Measurements from ENCODE around the gene LPGAT1.
"Not testable (repeated sequence)": the region's sequence is repeated elsewhere in the genome, so short reads cannot be mapped to it uniquely, and the experiment has no call there.

Gene LPGAT1, protein sequence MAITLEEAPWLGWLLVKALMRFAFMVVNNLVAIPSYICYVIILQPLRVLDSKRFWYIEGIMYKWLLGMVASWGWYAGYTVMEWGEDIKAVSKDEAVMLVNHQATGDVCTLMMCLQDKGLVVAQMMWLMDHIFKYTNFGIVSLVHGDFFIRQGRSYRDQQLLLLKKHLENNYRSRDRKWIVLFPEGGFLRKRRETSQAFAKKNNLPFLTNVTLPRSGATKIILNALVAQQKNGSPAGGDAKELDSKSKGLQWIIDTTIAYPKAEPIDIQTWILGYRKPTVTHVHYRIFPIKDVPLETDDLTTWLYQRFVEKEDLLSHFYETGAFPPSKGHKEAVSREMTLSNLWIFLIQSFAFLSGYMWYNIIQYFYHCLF

DNA sequence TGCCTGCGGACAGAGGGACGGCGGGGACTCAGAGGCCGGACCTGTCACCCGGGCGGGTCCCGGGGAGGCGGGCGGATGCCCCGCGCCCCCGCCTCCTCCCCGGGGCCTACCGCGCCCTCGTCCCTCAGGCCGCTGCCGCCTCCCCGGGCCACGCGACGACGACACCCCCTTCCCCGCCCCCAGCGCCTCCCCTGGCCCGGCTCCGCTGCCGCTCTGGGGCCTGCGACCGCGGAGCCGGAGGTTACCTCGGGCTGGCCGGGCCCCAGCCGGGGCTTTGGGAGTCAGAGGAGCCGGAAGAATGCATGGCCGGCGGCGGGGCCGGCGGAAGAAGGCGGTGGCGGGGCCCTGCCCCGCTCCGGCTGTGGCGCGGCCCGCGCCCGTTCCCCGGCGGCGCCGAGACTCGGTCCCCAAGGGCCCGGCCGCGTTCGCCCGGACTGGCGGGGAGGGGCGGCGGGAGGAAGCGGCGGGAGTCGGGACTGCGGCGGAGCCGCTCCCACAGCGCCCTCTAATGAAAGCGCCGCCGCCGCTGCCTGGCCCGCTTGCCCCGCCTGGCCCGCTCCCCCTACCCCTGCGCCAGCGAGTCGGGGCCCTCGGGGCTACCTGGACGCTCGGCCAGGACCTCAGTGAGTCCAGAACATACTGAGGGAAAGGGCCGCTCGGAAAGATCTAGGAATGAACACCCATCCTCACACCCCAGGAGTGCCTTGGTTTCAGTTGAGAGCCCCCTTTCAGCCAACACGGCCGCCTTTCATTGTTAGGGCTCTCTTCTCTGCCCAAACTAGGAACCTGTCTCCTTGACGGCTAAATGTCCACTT, at the start of gene LPGAT1:
Gene LPGAT1, minus strand, starts transcription at position 436 of the 815 bp plus-strand sequence. CDS start 1,467 bp downstream, outside the sequence.
- DNase-seq (ENCODE audit: low spot score) = peak; percentile 85

DNA sequence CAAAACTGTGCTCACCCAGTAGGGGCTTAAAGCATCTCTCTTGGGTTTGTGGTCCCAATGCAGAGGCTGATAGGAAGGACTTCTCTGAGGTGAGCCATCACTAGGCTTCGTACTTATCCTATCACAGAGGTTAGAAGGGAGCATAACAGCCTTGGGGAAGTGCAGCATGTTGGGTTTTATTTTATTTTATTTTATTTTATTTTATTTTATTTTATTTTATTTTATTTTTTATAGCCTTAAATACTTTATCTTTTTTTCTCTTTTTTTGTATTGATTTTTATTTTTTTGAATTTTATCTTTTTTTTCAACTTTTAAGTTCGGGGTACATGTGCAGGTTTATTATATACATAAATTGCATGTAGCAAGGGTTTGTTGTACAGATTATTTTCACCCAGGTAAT, 48.9 kb upstream of the LPGAT1 start:
- no peak for DNase-seq (ENCODE audit: low spot score)

DNA sequence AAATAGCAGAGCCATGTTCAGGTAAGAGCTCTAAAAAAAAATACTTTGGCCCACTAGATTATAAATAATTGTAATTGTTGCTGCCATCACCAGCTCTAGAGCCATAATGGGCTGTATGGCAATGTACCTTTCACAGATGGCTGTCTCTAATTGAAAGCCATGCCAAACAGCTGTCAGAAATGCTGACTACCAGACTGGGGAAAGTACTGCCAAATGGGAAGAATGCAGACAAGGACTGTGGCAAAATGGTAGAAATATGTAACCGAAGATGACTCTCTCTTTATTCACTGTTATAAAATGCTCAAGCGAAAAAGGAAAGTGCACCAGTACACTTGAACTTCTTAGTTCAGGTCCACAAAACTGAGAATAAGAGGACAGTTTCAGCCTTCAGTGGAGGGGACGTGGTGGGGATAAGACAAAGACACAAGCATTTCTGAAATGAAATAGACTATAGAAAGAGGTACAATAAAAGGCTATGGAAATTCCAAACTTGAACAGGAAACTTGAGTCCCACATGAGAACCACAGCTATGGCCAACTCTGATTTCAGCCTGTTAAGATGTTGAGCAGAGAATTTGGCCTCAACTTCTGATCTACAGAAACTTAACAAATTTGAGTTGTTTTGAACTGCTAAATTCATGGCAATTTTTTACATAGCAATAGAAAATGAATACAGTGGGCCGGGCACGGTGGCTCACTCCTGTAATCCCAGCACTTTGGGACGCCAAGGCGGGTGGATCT, 46.5 kb upstream of the LPGAT1 start:
- DNase-seq (ENCODE audit: low spot score) = no peak

DNA sequence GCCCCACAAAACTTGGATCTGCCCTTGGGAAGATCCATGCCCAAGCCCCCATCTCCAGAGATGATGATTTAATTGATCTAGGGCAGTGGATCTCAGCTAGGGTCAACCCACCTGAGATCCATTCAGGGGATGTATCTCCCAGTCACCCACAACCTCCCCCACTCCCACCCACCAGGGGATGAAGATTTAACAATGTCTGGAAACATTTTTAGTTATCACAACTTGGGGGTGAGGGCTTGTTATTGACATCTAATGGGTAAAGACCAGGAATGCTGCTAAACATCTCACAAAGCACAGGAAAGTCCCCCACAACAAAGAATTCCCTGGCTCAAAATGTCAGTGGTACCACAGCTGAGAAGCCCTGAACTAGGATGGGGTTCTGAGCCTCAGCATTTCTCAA, 45.0 kb upstream of the LPGAT1 start:
- DNase-seq (ENCODE audit: low spot score) = no peak

DNA sequence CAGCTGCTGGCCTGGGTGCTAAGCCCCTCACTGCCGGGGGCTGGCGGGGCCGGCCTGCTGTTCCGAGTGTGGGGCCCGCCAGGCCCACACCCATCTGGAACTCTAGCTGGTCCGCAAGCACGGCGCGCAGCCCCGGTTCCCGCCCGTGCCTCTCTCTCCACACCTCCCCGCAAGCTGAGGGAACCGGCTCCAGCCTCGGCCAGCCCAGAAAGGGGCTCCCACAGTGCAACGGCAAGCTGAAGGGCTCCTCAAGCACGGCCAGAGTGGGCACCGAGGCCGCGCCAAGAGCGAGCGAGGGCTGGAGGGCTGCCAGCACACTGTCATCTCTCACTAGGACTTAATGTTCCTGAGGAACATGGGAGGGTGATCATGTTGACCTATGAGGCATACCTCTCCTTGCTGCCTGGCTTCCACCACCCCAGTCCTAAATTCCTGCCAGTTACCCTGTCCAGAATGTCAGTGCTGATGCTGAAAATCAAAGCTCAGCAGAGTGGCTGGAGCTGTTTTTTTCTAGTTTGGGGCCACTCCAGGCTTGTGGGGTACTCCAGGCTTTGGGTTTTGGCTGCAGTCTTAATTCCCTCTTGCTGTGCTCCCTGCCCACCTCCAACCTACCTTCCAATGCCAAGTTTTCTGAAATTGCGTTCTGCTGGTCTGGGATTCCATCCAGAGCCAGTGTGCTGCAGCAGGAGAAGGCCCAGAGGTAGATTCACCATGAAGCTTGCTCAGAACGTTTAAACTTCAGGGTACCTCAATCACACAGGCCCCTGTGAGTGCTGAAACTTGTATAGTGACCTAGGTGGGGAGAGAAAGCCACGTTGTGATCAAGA, 44.2 kb upstream of the LPGAT1 start:
- no peak for DNase-seq (ENCODE audit: low spot score)

DNA sequence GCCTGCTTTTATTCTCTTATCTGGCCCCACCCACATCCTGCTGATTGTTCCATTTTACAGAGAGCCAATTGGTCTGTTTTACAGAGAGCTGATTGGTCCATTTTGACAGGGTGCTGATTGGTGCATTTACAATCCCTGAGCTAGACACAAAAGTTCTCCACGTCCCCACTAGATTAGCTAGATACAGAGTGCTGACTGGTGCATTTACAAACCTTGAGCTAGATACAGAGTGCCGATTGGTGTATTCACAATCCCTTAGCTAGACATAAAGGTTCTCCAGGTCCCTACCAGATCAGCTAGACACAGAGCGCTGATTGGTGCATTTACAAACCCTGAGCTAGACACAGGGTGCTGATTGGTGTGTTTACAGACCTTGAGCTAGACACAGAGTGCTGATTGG, 43.2 kb upstream of the LPGAT1 start:
- not testable (repeated sequence) for DNase-seq (ENCODE audit: low spot score)

DNA sequence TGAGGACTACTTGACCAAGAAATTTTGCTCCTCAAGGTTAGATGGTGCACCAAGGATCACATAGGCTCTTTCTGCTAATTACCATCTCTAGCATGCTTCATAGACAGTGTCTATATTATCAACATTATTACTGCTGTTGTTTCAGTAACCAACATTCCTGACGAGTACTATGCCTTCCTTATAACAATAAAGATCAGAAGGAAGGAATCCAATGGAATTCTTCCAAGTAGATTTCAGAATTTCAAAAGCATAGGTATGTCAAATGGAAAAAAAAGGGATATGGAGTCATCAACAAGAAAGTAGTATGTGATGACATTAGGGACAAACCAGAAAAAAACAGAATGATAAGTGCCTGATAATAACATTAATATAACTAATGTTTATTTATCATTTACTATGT, 39.6 kb upstream of the LPGAT1 start:
- DNase-seq (ENCODE audit: low spot score) = no peak

DNA sequence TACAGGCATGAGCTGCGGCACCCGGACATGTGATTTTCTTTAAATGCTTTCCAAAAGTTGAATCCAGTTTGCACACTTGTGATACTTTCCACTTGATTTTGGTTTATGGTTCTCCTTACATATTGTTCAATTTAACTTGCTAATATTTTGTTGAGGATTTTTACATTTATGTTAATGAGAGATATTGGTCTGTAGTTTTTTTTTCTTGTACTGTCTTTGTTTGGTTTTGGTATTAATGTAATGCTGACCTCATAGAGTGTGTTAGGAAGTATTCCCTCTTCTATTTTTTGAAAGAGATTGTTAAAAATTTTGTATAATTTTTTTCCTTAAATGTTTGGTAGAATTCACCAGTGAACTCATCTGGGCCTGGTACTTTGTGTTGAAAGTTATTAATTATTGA, 34.6 kb upstream of the LPGAT1 start:
- no peak for DNase-seq (ENCODE audit: low spot score)

DNA sequence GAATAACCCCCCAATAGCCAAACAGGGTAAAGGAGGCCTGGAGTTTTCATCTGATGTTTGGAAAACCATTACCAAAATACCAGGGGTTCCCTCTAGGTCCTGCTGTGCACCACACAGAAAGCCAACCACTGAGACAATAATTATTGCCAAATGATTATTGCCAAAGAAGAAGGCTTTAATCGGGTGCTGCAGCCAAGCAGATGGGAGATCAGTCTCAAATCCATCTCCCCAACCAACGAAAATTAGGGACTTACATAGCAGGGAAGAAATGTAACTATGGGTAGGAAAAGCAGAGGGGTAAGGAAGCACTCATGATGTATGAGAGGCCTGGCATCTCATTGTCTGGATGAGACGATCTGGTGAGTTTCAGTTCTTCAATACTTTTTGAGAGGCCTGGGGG, 28.8 kb upstream of the LPGAT1 start:
- DNase-seq (ENCODE audit: low spot score) = no peak

DNA sequence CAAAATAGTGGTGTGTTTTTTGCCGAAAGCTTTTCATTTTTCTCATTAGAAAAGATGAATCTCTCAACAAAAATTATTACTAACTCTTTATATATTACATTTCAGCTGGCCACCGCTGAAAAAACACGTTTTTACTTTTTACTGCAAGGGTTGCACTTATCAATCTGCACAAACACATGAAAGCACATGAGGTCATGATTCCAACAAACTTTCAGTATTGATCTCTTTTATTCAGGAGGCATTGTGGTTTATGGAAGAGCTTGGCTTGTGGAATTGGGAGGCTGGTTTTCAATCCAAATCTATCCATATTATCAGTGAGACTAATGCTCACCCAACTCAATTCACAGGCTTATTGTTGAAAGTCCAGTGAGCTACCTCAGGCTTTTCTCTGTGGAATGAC, 20.6 kb upstream of the LPGAT1 start:
- no peak for DNase-seq (ENCODE audit: low spot score)

DNA sequence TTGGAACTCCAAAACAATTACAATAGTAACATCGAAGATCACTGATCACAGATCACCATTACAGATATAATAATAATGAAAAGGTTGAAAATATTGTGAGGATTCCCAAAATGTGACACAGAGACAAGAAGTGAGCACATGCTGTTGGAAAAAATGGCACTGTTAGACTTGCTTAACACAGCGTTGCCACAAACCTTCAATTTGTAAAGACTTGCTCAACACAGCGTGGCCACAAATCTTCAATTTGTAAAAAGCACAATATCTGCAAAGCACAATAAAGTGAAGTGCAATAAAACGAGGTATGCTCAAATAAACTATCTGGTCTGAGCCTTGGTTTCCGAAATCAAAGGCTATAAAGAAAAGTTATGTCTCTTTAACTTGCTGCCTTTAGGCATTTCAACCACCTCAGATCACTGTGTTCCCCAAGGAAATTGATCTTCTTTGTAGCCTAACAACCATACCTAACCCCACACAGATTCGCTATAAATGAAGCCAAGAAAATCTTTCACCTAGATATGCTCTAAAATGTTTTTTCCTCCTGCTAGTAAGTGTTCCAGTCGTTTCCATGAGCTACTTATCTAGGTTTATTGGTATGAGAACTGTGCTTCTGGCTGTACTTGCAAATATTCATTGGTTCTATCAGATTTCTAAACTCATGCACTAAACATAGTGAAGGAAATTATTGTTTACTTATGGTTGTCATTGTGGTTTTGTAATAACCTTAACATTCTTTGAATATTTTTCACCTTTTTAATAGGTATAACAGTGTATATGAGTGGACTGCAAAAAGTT, 13.1 kb upstream of the LPGAT1 start:
- no peak for DNase-seq (ENCODE audit: low spot score)

DNA sequence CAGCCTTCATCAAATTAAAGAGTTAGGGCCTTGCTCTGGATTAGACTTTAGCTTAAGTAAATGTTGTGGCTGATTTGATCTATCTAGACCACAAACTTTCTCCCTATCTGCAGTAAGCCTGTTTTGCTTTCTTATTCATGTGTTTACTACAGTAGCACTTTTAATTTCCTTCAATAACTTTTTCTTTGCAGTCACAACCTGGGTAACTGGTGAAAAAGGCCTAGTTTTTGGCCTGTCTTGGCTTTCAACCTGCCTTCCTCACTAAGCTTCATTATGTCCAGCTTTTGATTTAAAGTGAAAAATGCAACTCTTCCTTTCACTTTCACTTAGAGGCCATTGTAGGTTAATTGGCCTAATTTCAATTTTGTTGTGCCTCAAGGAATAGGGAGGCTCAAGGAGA, 12.5 kb upstream of the LPGAT1 start:
- DNase-seq (ENCODE audit: low spot score) = no peak

DNA sequence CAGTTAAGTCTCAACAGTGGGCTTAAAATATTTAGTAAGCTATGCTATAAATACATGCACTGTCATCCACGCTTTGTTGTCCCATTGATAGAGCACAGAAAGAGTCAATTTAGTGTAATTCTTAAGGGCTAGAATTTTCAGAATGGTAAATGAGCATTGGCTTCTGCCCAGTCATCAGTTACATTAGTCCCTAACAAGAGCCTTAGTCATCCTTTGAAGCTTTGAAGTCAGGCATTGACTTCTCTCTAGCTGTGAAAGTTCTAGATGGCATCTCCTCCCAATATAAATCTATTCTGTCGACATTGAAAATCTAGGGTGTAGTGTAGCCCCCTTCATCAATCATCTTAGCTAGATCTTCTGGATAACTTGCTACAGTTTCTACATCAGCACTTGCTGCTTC, 12.0 kb upstream of the LPGAT1 start:
- DNase-seq (ENCODE audit: low spot score) = no peak

DNA sequence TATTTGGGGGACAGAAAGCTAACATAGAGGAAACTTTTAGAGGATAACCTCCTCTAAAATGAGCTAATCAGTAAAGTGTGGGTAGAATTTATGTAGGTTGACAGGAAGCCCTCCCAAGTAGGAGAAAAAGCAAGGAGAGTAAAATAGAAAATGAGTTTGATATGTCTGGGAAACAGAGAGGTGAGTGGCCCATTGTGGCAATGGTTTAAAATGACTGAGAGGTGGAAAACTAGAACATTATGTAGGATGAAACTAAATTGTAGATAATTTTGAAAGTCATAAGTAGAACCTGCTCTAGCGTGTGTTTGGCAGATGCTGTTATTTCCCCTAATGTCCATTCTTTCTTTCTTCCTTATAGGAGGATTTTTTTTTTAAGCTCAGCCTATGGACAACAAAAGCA, 8.5 kb upstream of the LPGAT1 start:
- DNase-seq (ENCODE audit: low spot score) = no peak

DNA sequence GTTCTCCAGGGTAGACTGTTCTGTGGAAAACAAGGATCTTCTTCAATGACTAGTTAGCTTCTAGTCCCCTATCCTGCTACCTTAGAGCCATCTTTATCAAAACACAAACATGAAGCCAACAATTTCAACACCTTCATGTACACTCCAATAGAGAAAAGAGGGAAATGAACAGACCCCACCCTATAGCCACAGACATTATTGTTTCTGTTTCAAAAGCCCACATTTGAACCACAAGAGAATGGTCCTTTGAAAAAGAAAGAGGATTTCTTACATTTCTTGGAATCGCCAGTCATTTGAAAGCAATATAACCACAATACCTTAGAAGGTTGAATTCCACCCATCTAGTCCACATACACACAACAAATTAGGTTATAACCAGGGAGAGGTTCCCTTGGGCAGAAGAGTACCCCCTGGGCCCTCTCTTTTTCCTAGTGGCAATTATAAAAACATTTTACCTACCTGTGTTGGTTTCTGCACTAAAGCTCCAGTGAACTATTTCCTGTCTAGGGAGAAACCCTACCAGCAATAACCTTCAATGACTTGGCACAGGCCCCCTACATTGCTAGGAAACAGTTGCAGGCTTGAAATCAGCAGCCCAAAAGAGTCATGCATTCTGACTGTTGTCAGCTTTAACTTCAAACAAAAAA, 2.7 kb upstream of the LPGAT1 start:
- no peak for DNase-seq (ENCODE audit: low spot score)

DNA sequence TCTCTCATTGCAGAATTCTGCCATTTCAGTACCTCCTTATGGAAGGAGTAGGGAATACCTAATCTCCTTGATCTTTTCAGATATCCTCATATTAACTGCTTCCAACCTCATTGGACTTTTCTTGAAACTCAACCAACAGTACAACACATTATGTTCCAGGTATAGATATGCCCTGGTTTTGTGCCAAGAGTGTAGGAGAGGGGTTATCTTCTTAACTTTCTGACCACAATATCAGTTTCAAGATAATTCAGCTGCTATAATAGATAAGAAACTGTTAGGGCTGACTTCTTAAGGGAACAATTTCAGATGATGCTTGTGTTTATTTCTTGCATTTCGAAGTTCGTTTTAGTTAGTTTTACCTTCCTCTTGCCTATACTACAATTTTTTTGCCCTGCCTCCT, 2.1 kb upstream of the LPGAT1 start:
- no peak for DNase-seq (ENCODE audit: low spot score)

DNA sequence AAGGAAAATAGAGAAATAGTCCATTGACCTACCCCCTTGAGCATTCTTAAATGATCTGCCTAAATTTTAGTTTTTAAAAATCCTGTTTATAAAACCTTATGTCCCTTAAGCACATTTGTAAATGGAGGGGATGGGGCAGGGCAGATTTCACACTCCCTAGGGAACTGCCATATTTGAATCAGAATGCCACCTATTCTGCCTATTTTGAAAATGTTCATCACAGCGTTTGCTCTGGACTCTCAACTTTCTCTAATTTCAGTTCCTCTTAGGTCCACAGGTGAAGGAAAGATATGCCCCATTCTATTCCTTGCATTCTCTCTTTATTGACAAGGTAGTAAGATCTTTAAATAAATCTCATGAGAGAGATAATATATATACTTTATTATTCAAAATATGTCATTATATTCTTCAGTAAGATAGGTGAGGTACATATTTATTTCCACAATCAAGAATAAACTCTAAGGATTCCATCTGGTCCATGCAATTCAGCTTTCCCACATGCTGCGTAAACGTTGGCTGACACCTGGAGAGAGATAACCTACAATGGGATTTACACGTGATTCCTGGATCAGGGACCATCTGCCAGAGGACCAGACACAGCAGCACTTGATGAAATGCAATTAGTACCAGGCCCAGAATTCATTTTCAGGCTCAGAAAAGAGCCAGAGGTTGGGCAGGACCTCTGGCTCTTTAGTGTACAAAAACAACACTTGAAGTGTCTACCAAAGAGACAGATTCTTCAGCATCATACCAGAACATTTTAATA, 1.2 kb upstream of the LPGAT1 start:
- DNase-seq (ENCODE audit: low spot score) = no peak

DNA sequence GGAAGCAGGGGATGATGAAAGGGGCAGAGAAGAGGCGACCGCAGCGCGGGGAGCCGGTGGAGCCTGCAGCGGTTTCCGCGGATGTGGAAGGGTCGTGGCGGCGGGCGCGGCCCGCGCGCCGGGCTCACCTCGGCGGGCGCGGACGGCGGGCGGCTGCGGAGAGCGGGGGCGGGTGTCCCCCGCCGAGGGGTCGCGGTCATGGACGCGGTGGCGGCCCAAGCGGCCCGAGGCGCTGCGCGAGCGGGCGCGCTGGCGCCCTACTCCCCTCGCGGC, 572 bp downstream of the LPGAT1 start:
- peak; percentile 4 for DNase-seq (ENCODE audit: low spot score)

DNA sequence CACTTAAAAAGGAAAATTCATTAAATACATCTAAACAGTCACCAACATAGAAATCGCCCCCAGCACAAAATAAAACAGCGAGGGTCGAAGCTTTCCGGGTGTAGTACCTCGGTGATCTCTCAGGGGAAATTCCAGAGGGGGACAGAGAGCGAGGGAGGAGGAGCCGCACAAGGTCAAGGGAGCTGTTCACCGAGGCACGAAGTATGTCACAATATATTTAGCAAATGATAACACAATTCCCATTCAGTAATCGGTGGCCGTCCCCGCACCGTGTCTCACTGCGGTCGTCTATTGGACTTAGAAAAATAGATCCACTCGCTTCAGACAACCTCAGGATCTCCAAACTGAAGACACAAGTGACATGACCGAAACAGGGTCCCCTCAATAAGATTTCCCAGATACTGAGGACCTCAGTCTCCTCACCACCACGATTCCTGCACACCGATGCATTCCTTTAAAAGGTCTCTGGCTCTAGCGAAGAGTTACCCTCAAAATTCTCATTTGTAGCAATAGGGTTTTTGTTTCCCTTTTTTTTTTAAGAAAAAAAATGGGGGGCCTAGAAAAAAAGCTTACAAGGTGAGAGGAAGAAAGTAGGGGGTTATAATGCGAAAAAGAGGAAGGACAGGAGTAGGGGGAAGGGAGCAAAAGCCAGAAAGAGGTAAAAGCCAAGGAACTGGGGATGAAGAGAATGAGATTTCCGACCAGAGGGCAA, 1.1 kb downstream of the LPGAT1 start:
- peak; percentile 56 for DNase-seq (ENCODE audit: low spot score)

Data from AG08395 (cell line).